HL-60 (cell line): ENCODE measurements around the gene SFXN1.
A peak's percentile ranks its signal among the peaks of the same experiment; 100 is the strongest.

Experiments used
- DNase-seq, 2 experiments: peaks; one replicate each; pipeline ENCODE4 v3.0.0-alpha.2; 2010 to 2020; ENCODE audit warnings: low read depth in 1 of 2, low spot score in 1 of 2
- H3K27ac ChIP-seq: fragments of 250-450 bp; sonication (Bioruptor Pico); replicated peaks from 2 replicates; pipeline ENCODE4 v1.5.1; 2020; ENCODE audit warnings: mild to moderate bottlenecking, moderate library complexity
- H3K27me3 ChIP-seq: fragments of 250-450 bp; sonication (Bioruptor Pico); 2 replicates; pipeline ENCODE4 v1.5.1; 2021; ENCODE audit warnings: mild to moderate bottlenecking, moderate library complexity; ENCODE audit not compliant: insufficient read depth, poor library complexity, severe bottlenecking
- H3K4me3 ChIP-seq: replicated peaks from 2 replicates; pipeline ENCODE4 v1.5.1; 2011; ENCODE audit warnings: mild to moderate bottlenecking, control low read depth, low read length; ENCODE audit not compliant: insufficient read depth
- CTCF ChIP-seq: IDR thresholded peaks from one replicate; pipeline ENCODE4 v1.5.1; 2011; ENCODE audit warnings: low read length, control low read depth, inconsistent platforms; ENCODE audit not compliant: insufficient read depth
- GABPA ChIP-seq: IDR thresholded peaks from 2 replicates; pipeline ENCODE4 v1.6.1; 2012; ENCODE audit warnings: low read depth
- POLR2AphosphoS5 ChIP-seq: IDR thresholded peaks from 2 replicates; pipeline ENCODE4 v1.6.1; 2012; ENCODE audit warnings: low read depth
- REST ChIP-seq: IDR thresholded peaks from 2 replicates; pipeline ENCODE4 v1.6.1; 2012; ENCODE audit warnings: low read depth; ENCODE audit not compliant: insufficient replicate concordance
- SPI1 ChIP-seq: IDR thresholded peaks from 2 replicates; pipeline ENCODE4 v1.6.1; 2012; ENCODE audit warnings: low read depth, mild to moderate bottlenecking, borderline replicate concordance

Gene SFXN1

DNA sequence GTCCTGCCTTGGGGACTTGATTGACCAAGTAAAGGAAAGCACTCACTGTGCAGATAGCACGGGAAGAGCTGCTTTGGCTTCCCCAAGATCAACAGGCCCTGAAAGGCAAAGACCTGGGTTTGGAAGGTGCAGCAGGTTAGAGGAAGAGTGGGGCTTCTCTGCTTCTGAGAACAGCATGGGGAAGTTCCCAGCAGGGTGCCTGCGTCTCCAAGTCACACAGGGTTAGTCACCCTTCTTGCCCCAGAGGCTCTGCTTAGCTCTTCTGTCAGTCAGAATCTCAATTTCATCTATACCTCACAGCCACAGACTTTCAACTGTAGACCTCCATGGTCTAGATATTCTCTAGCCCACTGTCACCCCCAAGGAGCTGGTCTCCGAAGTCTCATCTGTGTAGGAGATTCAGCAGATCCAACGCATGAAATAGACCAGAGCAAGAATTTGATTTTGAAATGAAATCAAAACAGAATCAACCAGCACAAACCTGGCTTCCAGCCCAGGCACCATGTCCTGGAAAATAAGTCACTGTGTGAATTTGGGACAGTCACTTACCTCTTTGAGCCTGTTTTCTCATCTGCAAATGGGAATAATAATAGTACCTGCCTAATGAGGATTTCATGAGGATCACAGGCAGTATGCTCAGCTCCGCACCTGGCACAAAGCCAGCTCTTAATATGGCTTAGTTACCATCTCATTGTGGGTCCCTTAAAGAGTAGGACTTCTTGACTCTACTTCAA lies 64.0 kb downstream of the SFXN1 start:
- DNase-seq, result peak in 1 of 2 experiments; percentile 56
- Histone ChIP-seq H3K27ac (no peak overlapping the region), H3K27me3 (no peaks in the 10 kb centered on the region), H3K4me3 (no peak overlapping the region)
- TF ChIP-seq GABPA (no peak), CTCF (no peak), REST (no peak), SPI1 (no peak), POLR2AphosphoS5 (no peak)

DNA sequence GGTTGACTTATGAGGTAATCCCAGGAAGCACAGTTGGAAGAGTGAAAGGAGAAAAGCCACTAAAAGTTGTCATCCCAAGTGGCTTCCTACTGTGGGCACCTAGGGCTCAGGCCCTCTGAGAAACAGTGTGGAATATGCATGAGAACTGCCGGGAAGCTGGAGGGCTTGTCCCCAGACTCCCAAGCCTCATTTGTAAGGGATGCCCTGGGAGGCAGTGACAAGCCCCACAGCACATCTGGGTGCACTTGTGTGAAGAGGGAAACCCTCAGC lies 64.5 kb downstream of the SFXN1 start:
- TF ChIP-seq REST (no peak), POLR2AphosphoS5 (no peak), SPI1 (no peak), GABPA (no peak), CTCF (no peak)
- Histone ChIP-seq H3K27me3 (no peaks in the 10 kb centered on the region), H3K27ac (no peak overlapping the region), H3K4me3 (no peak overlapping the region)
- no peak for DNase-seq

- no peak overlapping the region for H3K4me3 ChIP-seq
- no peak for TF ChIP-seq SPI1
- TF ChIP-seq GABPA, result no peak
- no peak for TF ChIP-seq REST
- TF ChIP-seq POLR2AphosphoS5, result no peak
- TF ChIP-seq CTCF, result no peak
- H3K27me3 ChIP-seq, result no peaks in the 10 kb centered on the region
- no peak for DNase-seq
- no peak overlapping the region for H3K27ac ChIP-seq
Measured at GRCh38 chr5:175544108-175544511, 65.8 kb downstream of the SFXN1 start.
